GM12891 (cell line): Measurements from ENCODE around the gene CAPN11.

Source experiments
- DNase-seq: peaks from one replicate; pipeline ENCODE4 v3.0.0; 2011; ENCODE audit warnings: low spot score; ENCODE audit not compliant: insufficient read length
- FAIRE-seq: peaks from 2 replicates; lab custom pipeline; 2011; peaks lifted over from hg19 to GRCh38; lab: Jason Lieb, UNC
- PAX5 ChIP-seq: IDR thresholded peaks from 2 replicates; pipeline ENCODE4 v1.6.1; 2011; ENCODE audit warnings: low read length, moderate library complexity, mild to moderate bottlenecking; ENCODE audit not compliant: insufficient read depth, severe bottlenecking
- POLR2A ChIP-seq: IDR thresholded peaks from 2 replicates; pipeline ENCODE4 v1.6.1; 2011; ENCODE audit warnings: low read depth, low read length, control low read depth
- POLR2AphosphoS5 ChIP-seq: IDR thresholded peaks from 2 replicates; pipeline ENCODE4 v1.6.1; 2011; ENCODE audit warnings: low read depth, low read length, control low read depth
- POU2F2 ChIP-seq: IDR thresholded peaks from 2 replicates; pipeline ENCODE4 v1.6.1; 2011; ENCODE audit warnings: low read depth, mild to moderate bottlenecking, control low read depth, low read length, moderate library complexity
- SPI1 ChIP-seq: IDR thresholded peaks from 2 replicates; pipeline ENCODE4 v1.6.1; 2011; ENCODE audit warnings: low read depth, low read length, control low read depth
- TAF1 ChIP-seq: IDR thresholded peaks from 2 replicates; pipeline ENCODE4 v1.6.1; 2011; ENCODE audit warnings: low read depth, low read length, control low read depth

CAPN11 gene

GRCh38 chr6:44119704-44120262 lies 38.8 kb upstream of the CAPN11 start:
- FAIRE-seq: no peak
- DNase-seq: no peak
- TF ChIP-seq PAX5 (no peak), SPI1 (no peak), POU2F2 (no peak), POLR2AphosphoS5 (no peak), POLR2A (no peak), TAF1 (no peak)

DNA sequence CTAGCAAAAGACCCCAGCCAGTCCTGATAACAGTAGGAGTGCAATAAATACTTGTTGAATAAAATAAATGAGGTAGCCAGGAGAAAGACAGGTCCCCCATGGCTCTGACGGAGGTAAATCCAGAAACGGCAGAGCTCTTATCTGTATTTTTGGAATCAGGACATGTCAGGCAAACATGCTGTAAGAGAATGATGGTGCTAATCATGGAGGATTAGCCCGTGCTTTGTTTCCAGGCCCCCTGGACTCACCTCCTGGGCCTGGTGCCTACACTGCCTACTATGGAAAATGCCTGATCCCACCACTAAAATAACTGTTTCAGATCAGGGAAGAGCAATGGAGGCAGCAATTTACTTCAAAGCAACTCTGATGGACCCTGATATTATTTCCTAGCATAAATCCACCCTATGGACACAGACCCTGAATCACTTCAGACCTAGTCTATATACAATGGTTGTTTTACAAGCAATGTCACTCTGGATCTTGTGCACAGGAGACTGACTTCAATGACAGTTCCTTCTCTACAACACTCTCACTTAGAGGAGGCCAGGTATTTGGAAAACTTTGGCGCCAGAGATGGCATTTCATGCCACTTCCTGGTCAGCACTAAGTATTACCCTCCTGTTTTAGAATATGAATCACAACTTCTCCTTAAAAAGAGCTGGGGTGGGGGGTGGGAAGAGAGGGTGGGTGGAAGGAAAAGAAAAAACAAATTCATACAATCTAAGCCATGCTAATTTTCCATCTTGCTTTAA lies 37.8 kb upstream of the CAPN11 start:
- no peak for TF ChIP-seq SPI1
- TF ChIP-seq PAX5: no peak
- no peak for TF ChIP-seq TAF1
- no peak for TF ChIP-seq POLR2A
- no peak for TF ChIP-seq POLR2AphosphoS5
- no peak for TF ChIP-seq POU2F2
- FAIRE-seq: no peak
- no peak for DNase-seq

- TF ChIP-seq POLR2A (no peak), PAX5 (no peak), POU2F2 (no peak), POLR2AphosphoS5 (no peak), SPI1 (no peak), TAF1 (no peak)
- DNase-seq (no peak), FAIRE-seq (peak; percentile 66)
These were observed 35.8 kb upstream of the CAPN11 start for GRCh38 chr6:44122801-44123200.

GRCh38 chr6:44123544-44123943 lies 35.1 kb upstream of the CAPN11 start:
- TF ChIP-seq PAX5 (no peak), POLR2A (no peak), POU2F2 (no peak), SPI1 (no peak), POLR2AphosphoS5 (no peak), TAF1 (no peak)
- DNase-seq (no peak), FAIRE-seq (no peak)

DNA sequence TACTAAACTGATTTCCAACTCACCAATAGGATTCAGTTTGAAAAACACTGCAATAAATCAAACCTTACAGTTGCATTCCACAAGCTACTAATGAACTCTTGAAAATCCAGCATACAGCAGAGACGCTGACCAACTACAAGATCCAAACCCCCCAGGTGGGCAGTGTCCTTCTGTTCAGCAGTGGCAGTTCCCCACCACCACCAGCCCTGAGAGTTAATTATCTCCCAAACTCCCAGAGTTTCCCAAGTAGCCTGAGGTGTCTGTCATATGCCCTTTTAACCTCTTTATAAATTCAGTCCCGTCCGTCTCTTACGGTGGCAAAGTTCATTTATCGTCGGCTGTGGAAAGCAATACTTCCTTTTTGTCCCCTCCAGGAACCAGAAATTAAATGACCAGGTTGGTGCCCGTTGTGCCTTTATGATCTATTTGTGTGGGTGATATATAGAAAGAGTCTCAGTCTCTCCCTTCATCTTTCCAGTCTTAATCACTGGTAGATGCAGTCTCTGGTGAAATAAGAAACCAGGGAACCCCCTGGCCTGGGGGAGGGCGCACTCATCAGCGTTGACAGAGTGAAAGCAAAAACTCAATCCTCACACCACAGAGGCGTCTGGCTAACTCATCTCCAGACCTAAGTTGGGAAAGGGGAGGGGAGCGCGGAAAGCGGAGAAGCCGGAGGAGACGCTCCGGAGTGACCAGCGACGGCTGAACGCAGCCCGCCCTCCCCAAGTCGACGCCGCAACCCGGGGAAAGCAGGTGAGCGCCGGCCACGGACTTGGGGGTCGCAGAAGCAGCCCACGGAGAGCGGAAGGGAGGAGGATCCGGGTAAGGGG lies 32.1 kb upstream of the CAPN11 start:
- DNase-seq (peak; percentile 64), FAIRE-seq (no peak)
- TF ChIP-seq TAF1 (no peak), POLR2AphosphoS5 (peak; percentile 82), POLR2A (peak; percentile 69)

DNA sequence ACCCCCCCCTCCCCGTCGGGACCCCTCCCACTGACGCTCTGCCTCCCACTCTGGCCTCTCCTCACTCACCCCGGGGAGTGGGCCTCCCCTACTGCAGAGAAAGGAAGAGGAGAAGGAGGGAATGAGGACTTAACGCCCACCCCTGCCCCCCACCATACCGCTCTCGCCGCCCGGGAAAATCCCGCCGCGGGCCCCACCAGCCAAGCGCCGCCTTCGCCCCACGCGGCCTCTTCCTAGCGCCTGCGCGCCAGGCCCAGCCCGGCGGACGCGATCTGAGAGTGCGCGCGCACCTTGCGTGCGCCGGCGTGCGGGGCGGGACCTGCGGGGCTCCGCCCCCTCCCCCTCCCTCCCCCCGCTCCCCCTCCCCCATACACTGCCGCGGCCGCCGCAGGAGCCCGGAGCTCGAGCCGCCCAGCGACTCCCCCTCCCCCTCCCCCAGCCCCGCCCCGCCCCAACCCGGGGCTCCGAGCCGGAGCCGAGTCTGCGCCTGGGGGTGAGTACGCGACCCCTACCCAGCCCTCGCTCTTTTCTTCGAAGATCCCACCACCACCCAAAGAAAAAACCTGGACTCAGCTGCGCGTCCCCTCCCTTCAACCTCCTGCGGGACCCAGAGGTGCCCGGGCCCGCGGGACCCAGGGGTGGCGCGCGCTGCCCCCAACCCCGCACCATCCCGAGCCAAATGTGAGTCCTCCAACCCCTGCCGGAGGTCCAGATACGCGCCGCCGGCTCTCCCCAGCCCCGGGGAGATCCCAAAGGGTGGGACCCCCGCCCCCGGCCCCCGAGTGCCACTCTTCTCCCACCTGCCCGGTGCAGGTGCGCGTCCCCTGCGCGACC lies 31.2 kb upstream of the CAPN11 start, which contains the start of the genes MRPL14 and TMEM63B:
TSS of gene MRPL14 (minus strand) at position 267 of the 834 bp plus-strand sequence. CDS start 10,841 bp downstream, outside the sequence.
TSS of gene TMEM63B (plus strand) at position 369 of the 834 bp plus-strand sequence. CDS start 7,031 bp downstream, outside the sequence.
- TF ChIP-seq POLR2AphosphoS5: peak; percentile 74; the same call in 1 of the 2 replicates
- TF ChIP-seq PAX5: no peak
- no peak for TF ChIP-seq SPI1
- TF ChIP-seq POU2F2: no peak
- 0 out of 2 replicates have a peak, but pooled peaks have one; percentile 32 for TF ChIP-seq TAF1
- peak; percentile 69; the same call in 1 of the 2 replicates for TF ChIP-seq POLR2A
- DNase-seq (peak; percentile 99), FAIRE-seq (peak; percentile 92)

DNA sequence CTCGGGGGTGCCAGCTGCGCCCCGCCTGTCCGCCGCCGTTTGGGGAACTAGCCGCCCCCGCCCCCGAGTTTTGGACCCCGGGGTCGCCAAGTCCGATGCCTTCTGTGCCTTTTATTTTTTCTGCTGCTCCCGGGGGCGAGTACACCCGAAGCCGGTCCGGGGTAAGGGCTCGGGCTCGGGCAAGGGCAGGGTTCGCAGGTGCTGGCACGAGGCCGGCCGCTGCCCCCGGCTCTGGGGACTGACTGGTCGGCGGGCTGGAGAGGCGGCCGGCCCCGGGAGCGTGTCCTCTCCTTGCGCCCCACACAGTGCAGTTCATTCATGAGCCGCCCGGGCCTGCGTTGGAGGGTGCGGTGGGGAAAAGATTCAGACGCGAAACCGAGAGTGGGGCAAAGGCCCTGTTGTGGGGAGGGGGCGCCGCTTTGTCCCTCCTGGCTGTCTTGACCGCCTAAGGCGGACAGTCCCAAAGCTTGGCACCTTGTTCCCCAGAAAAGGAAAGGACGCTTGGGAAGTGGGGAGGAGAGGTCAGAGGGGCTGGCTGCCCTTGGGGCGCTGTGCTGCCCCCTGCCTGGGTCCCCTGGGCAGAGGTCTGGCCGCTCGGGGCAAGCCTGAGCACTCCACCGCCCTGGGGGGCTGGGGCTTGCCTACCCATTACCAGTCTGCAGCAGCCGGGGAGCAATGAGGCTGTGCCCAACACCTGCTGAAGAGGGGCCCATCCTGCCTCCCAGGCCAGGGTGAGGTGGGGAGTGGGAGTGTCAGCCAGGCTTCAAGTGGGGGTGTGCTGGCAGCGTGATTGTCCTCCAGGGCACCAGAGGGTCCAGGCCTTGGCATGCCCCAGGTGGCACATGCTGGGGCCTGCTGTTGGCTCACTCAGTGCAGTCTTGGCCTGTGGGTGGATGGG lies 30.4 kb upstream of the CAPN11 start:
- TF ChIP-seq POLR2AphosphoS5: no peak
- TF ChIP-seq SPI1: no peak
- TF ChIP-seq TAF1: no peak
- TF ChIP-seq POLR2A: no peak
- TF ChIP-seq PAX5: no peak
- 0 out of 2 replicates have a peak, but pooled peaks have one; percentile 8 for TF ChIP-seq POU2F2
- FAIRE-seq (no peak), DNase-seq (peak; percentile 59)
